Activated CD4-positive, alpha-beta memory T cell treated with anti-CD3 and anti-CD28 coated beads, Interleukin-2, amount 10 ng/mL, durations not matched to agents 7 days and 5 days (primary cell): ENCODE measurements around the gene SLC29A2. TPM values are rescaled to one million over a fixed set of nuclear protein-coding genes. Genes with fewer than 3 reads are reported as not detected.
A peak's percentile ranks its signal among the peaks of the same experiment; 100 is the strongest.

ENCODE experiments used
- CTCF ChIA-PET: fragments of 350-600 bp; sonication (Branson Sonifier 250); formaldehyde crosslinking; loops from one replicate; lab custom pipeline; 2021; ENCODE audit warnings: antibody characterized with exemption, inconsistent platforms; lab: Charles Lee
- POLR2A ChIA-PET: fragments of 350-600 bp; sonication (Branson Sonifier 250); formaldehyde crosslinking; loops from one replicate; lab custom pipeline; 2021; ENCODE audit warnings: antibody characterized with exemption; lab: Charles Lee
- DNase-seq: peaks from one replicate; pipeline ENCODE4 v3.0.0-alpha.2; 2020
- H3K27ac Mint-ChIP-seq: one replicate; pipeline ENCODE4 v1.8.0; 2021; ENCODE audit warnings: mild to moderate bottlenecking, mixed read lengths
- H3K27me3 Mint-ChIP-seq: one replicate; pipeline ENCODE4 v1.8.0; 2021; ENCODE audit warnings: mixed read lengths
- H3K36me3 Mint-ChIP-seq: one replicate; pipeline ENCODE4 v1.8.0; 2021; ENCODE audit warnings: low read depth, mixed read lengths
- H3K4me1 Mint-ChIP-seq: one replicate; pipeline ENCODE4 v1.8.0; 2021; ENCODE audit warnings: mixed read lengths
- H3K4me3 Mint-ChIP-seq: one replicate; pipeline ENCODE4 v1.8.0; 2021; ENCODE audit warnings: mild to moderate bottlenecking, mixed read lengths
- H3K9me3 Mint-ChIP-seq: one replicate; pipeline ENCODE4 v1.8.0; 2021; ENCODE audit warnings: mixed read lengths
- total RNA-seq, 2 experiments: library from RNA; stranded (reverse); gene quantifications; one replicate each; pipeline ENCODE4 v1.2.3, GENCODE V29; 2021

The SLC29A2 gene
- 1 to 10 TPM; 8.4 to 9.0 TPM for total RNA-seq

- Mint-ChIP-seq H3K9me3 (no peaks in the 10 kb centered on the region), H3K4me1 (peaks cover 19% of the 10 kb centered on the region), H3K27ac (peak within 1 kb of the TSS; percentile 91), H3K4me3 (peak within 1 kb of the TSS; percentile 80), H3K27me3 (peaks cover 7% of the 10 kb centered on the region), H3K36me3 (no peaks in the 10 kb centered on the region)
- POLR2A ChIA-PET: interaction anchor here (0.6 to 3.7 kb wide), 17 partner anchors 8 to 756 kb away, joined by 3 to 23 read pairs (median 4); partner anchors contain the start of genes BRMS1, MRPL11, PELI3 and RIN1
- CTCF ChIA-PET: interaction anchor here (0.7 to 4.0 kb wide), 9 partner anchors 8 to 85 kb away, joined by 3 to 24 read pairs (median 5); partner anchors contain the start of gene MRPL11
- DNase-seq: peak; percentile 79
Observed at GRCh38 chr11:66371627-66372415, at the start of gene SLC29A2. Gene SLC29A2, minus strand, starts transcription at chr11:66371760. Its CDS starts 169 bp downstream, at chr11:66371591.

GRCh38 chr11:66420671-66421476 is 49.3 kb upstream of the SLC29A2 start, which contains the start of gene NPAS4:
Gene NPAS4, plus strand, starts transcription at chr11:66421035. Its CDS starts 145 bp downstream, at chr11:66421180.
- Mint-ChIP-seq H3K27me3 (peaks cover 33% of the 10 kb centered on the region), H3K9me3 (peaks cover 2% of the 10 kb centered on the region), H3K36me3 (no peaks in the 10 kb centered on the region), H3K27ac (no peak within 1 kb of the TSS), H3K4me1 (peaks cover 17% of the 10 kb centered on the region), H3K4me3 (no peak within 1 kb of the TSS)
- ChIA-PET CTCF (interaction anchor here (0.9 to 3.0 kb wide), 8 partner anchors 9 to 257 kb away, joined by 3 to 22 read pairs (median 5); partner anchors contain the start of genes DPP3, MRPL11 and RBM4B), POLR2A (interaction anchor here (1.3 to 2.0 kb wide), 4 partner anchors 12 to 196 kb away, joined by 6 to 12 read pairs (median 8); partner anchors contain the start of genes DPP3, MRPL11 and RBM14)
- DNase-seq: no peak

GRCh38 chr11:66419825-66420224 is 48.3 kb upstream of the SLC29A2 start:
- H3K27me3 Mint-ChIP-seq: peaks cover 39% of the 10 kb centered on the region
- H3K4me3 Mint-ChIP-seq: no peak overlapping the region
- H3K27ac Mint-ChIP-seq: no peak overlapping the region
- no peaks in the 10 kb centered on the region for H3K36me3 Mint-ChIP-seq
- peaks cover 2% of the 10 kb centered on the region for H3K9me3 Mint-ChIP-seq
- peaks cover 17% of the 10 kb centered on the region for H3K4me1 Mint-ChIP-seq
- DNase-seq: no peak
- POLR2A ChIA-PET: interaction anchor here (2.3 kb wide), 1 partner anchor 19 kb away, joined by 7 read pairs; the partner anchor contains the start of gene MRPL11
- CTCF ChIA-PET: interaction anchor here (3.0 kb wide), 1 partner anchor 11 kb away, joined by 22 read pairs; no protein-coding TSS in a partner anchor

- Mint-ChIP-seq H3K36me3 (no peaks in the 10 kb centered on the region), H3K4me3 (no peak overlapping the region), H3K4me1 (peaks cover 17% of the 10 kb centered on the region), H3K9me3 (peaks cover 2% of the 10 kb centered on the region), H3K27ac (no peak overlapping the region), H3K27me3 (peaks cover 46% of the 10 kb centered on the region)
- ChIA-PET CTCF (interaction anchor here (0.9 to 2.4 kb wide), 3 partner anchors 20 to 130 kb away, joined by 3 to 15 read pairs (median 6); partner anchors contain the start of genes MRPL11 and YIF1A), POLR2A (interaction anchor here (2.1 to 2.3 kb wide), 2 partner anchors 10 to 20 kb away, joined by 7 to 9 read pairs; partner anchors contain the start of gene MRPL11)
- no peak for DNase-seq
Observed at GRCh38 chr11:66418986-66419308, 47.4 kb upstream of the SLC29A2 start.

GRCh38 chr11:66418168-66418985 is 46.8 kb upstream of the SLC29A2 start:
- peaks cover 46% of the 10 kb centered on the region for H3K27me3 Mint-ChIP-seq
- H3K4me3 Mint-ChIP-seq: no peak overlapping the region

GRCh38 chr11:66417000-66417399 is 45.4 kb upstream of the SLC29A2 start:
- Mint-ChIP-seq H3K4me3 (no peak overlapping the region), H3K9me3 (peaks cover 2% of the 10 kb centered on the region), H3K27me3 (peaks cover 46% of the 10 kb centered on the region), H3K27ac (no peak overlapping the region), H3K36me3 (no peaks in the 10 kb centered on the region), H3K4me1 (peaks cover 17% of the 10 kb centered on the region)
- ChIA-PET POLR2A (interaction anchor here (2.1 kb wide), 1 partner anchor 8 kb away, joined by 9 read pairs; no protein-coding TSS in a partner anchor), CTCF (interaction anchor here (1.6 to 2.4 kb wide), 4 partner anchors 8 to 261 kb away, joined by 6 to 15 read pairs (median 11); partner anchors contain the start of genes MRPL11 and RBM4B)
- no peak for DNase-seq

More at GRCh38 chr11:66418168-66418985, 46.8 kb upstream of the SLC29A2 start:
- Mint-ChIP-seq H3K9me3 (peaks cover 2% of the 10 kb centered on the region), H3K27ac (no peak overlapping the region), H3K4me1 (peaks cover 17% of the 10 kb centered on the region), H3K36me3 (no peaks in the 10 kb centered on the region)
- CTCF ChIA-PET: interaction anchor here (0.8 to 2.4 kb wide), 11 partner anchors 9 to 260 kb away, joined by 3 to 15 read pairs (median 5); partner anchors contain the start of genes CTSF, DPP3, MRPL11 and RBM4B
- peak; percentile 69 for DNase-seq
- POLR2A ChIA-PET: interaction anchor here (0.5 to 2.3 kb wide), 4 partner anchors 10 to 259 kb away, joined by 3 to 9 read pairs (median 5); partner anchors contain the start of genes MRPL11 and RBM4B

- no peak for DNase-seq
- no peak overlapping the region for H3K27ac Mint-ChIP-seq
- ChIA-PET CTCF (interaction anchor here (1.7 to 2.4 kb wide), 2 partner anchors 23 to 30 kb away, joined by 5 to 7 read pairs; partner anchors contain the start of gene MRPL11), POLR2A (no interaction called here)
- no peaks in the 10 kb centered on the region for H3K36me3 Mint-ChIP-seq
- peaks cover 44% of the 10 kb centered on the region for H3K27me3 Mint-ChIP-seq
- H3K4me3 Mint-ChIP-seq: no peak overlapping the region
- H3K4me1 Mint-ChIP-seq: peaks cover 17% of the 10 kb centered on the region
- H3K9me3 Mint-ChIP-seq: peaks cover 2% of the 10 kb centered on the region
Observed at GRCh38 chr11:66415423-66415822, 43.9 kb upstream of the SLC29A2 start.

- no peak overlapping the region for H3K27ac Mint-ChIP-seq
- CTCF ChIA-PET: interaction anchor here (1.1 to 2.4 kb wide), 2 partner anchors 15 to 29 kb away, joined by 4 to 5 read pairs; no protein-coding TSS in a partner anchor
Observed at GRCh38 chr11:66414120-66414934, 42.8 kb upstream of the SLC29A2 start.

GRCh38 chr11:66413167-66413566 is 41.6 kb upstream of the SLC29A2 start:
- no peak overlapping the region for H3K4me3 Mint-ChIP-seq
- DNase-seq: no peak
- no peak overlapping the region for H3K27ac Mint-ChIP-seq
- H3K27me3 Mint-ChIP-seq: peaks cover 32% of the 10 kb centered on the region
- POLR2A ChIA-PET: no interaction called here
- CTCF ChIA-PET: interaction anchor here (2.4 kb wide), 1 partner anchor 27 kb away, joined by 5 read pairs; no protein-coding TSS in a partner anchor
- peaks cover 15% of the 10 kb centered on the region for H3K4me1 Mint-ChIP-seq
- H3K36me3 Mint-ChIP-seq: no peaks in the 10 kb centered on the region
- H3K9me3 Mint-ChIP-seq: no peaks in the 10 kb centered on the region

More at GRCh38 chr11:66414120-66414934, 42.8 kb upstream of the SLC29A2 start:
- no peak for DNase-seq
- Mint-ChIP-seq H3K4me3 (no peak overlapping the region), H3K27me3 (peaks cover 38% of the 10 kb centered on the region), H3K36me3 (no peaks in the 10 kb centered on the region), H3K9me3 (peaks cover 2% of the 10 kb centered on the region), H3K4me1 (peaks cover 16% of the 10 kb centered on the region)
- POLR2A ChIA-PET: no interaction called here

GRCh38 chr11:66412110-66412509 is 40.5 kb upstream of the SLC29A2 start:
- Mint-ChIP-seq H3K4me3 (no peak overlapping the region), H3K36me3 (no peaks in the 10 kb centered on the region), H3K4me1 (peaks cover 6% of the 10 kb centered on the region), H3K27ac (no peak overlapping the region), H3K9me3 (no peaks in the 10 kb centered on the region), H3K27me3 (peaks cover 22% of the 10 kb centered on the region)
- no peak for DNase-seq
- ChIA-PET CTCF (interaction anchor here (1.3 to 2.4 kb wide), 2 partner anchors 11 to 27 kb away, joined by 3 to 7 read pairs; partner anchors contain the start of gene MRPL11), POLR2A (no interaction called here)
